Measurements from ENCODE around the gene HACL1. TPM values are rescaled to one million over a fixed set of nuclear protein-coding genes. Genes with fewer than 3 reads are reported as not detected.

Gene HACL1
- total RNA-seq, 1 donor from 2014 or later: 28.4 TPM

GRCh38 chr3:15616053-15616452 is 14.7 kb upstream of the HACL1 start:
- Mint-ChIP-seq H3K36me3 (ENCODE audit: low read depth) (peaks cover 22% of the 10 kb centered on the region), H3K4me3 (no peak overlapping the region), H3K27me3 (no peaks in the 10 kb centered on the region), H3K4me1 (no peaks in the 10 kb centered on the region), H3K9me3 (peaks cover 18% of the 10 kb centered on the region), H3K27ac (no peak overlapping the region)
- intact Hi-C loops (cut with micrococcal nuclease): no loop called here
- ChIA-PET CTCF (no interaction called here), POLR2A (no interaction called here)
- no peak for ATAC-seq (ENCODE audit: low read depth)
- no peak for TF ChIP-seq CTCF (IDR thresholded peaks at IDR 0.05)
- no peak for DNase-seq

GRCh38 chr3:15614958-15615357 is 13.6 kb upstream of the HACL1 start:
- H3K4me3 Mint-ChIP-seq: no peak overlapping the region
- peaks cover 10% of the 10 kb centered on the region for H3K9me3 Mint-ChIP-seq
- no peak for ATAC-seq (ENCODE audit: low read depth)
- CTCF ChIA-PET: no interaction called here
- H3K4me1 Mint-ChIP-seq: no peaks in the 10 kb centered on the region
- POLR2A ChIA-PET: no interaction called here
- H3K27ac Mint-ChIP-seq: no peak overlapping the region
- intact Hi-C loops (cut with micrococcal nuclease): no loop called here
- DNase-seq: no peak
- no peak for TF ChIP-seq CTCF (IDR thresholded peaks at IDR 0.05)
- H3K27me3 Mint-ChIP-seq: no peaks in the 10 kb centered on the region
- peaks cover 13% of the 10 kb centered on the region for H3K36me3 Mint-ChIP-seq (ENCODE audit: low read depth)

- H3K9me3 Mint-ChIP-seq: no peaks in the 10 kb centered on the region
- DNase-seq (no peak), ATAC-seq (ENCODE audit: low read depth) (no peak)
- no peak for TF ChIP-seq CTCF (IDR thresholded peaks at IDR 0.05)
- no peak overlapping the region for H3K27ac Mint-ChIP-seq
- ChIA-PET CTCF (interaction anchor here (1.0 kb wide), 1 partner anchor 196 kb away, joined by 3 read pairs; no protein-coding TSS in a partner anchor), POLR2A (interaction anchor here (0.6 to 0.7 kb wide), 2 partner anchors 10 to 200 kb away, joined by 3 read pairs; no protein-coding TSS in a partner anchor)
- no peaks in the 10 kb centered on the region for H3K27me3 Mint-ChIP-seq
- no peak overlapping the region for H3K4me3 Mint-ChIP-seq
- intact Hi-C loops (cut with micrococcal nuclease): no loop called here
- peaks cover 5% of the 10 kb centered on the region for H3K36me3 Mint-ChIP-seq (ENCODE audit: low read depth)
- no peaks in the 10 kb centered on the region for H3K4me1 Mint-ChIP-seq
Measured at GRCh38 chr3:15612001-15612400, 10.6 kb upstream of the HACL1 start.

- no peak for TF ChIP-seq CTCF (IDR thresholded peaks at IDR 0.05)
- peaks cover 11% of the 10 kb centered on the region for H3K36me3 Mint-ChIP-seq (ENCODE audit: low read depth)
- intact Hi-C loops (cut with micrococcal nuclease): no loop called here
- ATAC-seq (ENCODE audit: low read depth) (no peak), DNase-seq (no peak)
- H3K9me3 Mint-ChIP-seq: no peaks in the 10 kb centered on the region
- POLR2A ChIA-PET: no interaction called here
- no peak overlapping the region for H3K27ac Mint-ChIP-seq
- H3K4me1 Mint-ChIP-seq: no peaks in the 10 kb centered on the region
- no peak overlapping the region for H3K4me3 Mint-ChIP-seq
- no peaks in the 10 kb centered on the region for H3K27me3 Mint-ChIP-seq
- CTCF ChIA-PET: no interaction called here
Measured at GRCh38 chr3:15611018-15611417, 9.6 kb upstream of the HACL1 start.

- H3K36me3 Mint-ChIP-seq (ENCODE audit: low read depth): peaks cover 12% of the 10 kb centered on the region
- DNase-seq: no peak
- H3K4me1 Mint-ChIP-seq: no peaks in the 10 kb centered on the region
- H3K27me3 Mint-ChIP-seq: no peaks in the 10 kb centered on the region
- H3K4me3 Mint-ChIP-seq: no peak overlapping the region
- no peak overlapping the region for H3K27ac Mint-ChIP-seq
- no peaks in the 10 kb centered on the region for H3K9me3 Mint-ChIP-seq
- no peak for TF ChIP-seq CTCF (IDR thresholded peaks at IDR 0.05)
- CTCF ChIA-PET: no interaction called here
- intact Hi-C loops (cut with micrococcal nuclease): no loop called here
- ATAC-seq (ENCODE audit: low read depth): no peak
- POLR2A ChIA-PET: no interaction called here
Measured at GRCh38 chr3:15610082-15610759, 8.9 kb upstream of the HACL1 start.
